T-cell (primary cell): ENCODE measurements around the gene TSKU. TPM values are rescaled to one million over a fixed set of nuclear protein-coding genes. Genes with fewer than 3 reads are reported as not detected.

ENCODE experiments used
- ATAC-seq, 4 experiments: fragments of 200-7000 bp in 3 of 4; fragments of 150-1000 bp in 1 of 4; cut with Tn5 transposase; replicated peaks in 1 of 4; 1 replicate in 3 of 4; 2 replicates in 1 of 4; pipeline ENCODE4 v1.10.0; 2021; ENCODE audit warnings: moderate library complexity in 3 of 4, mild to moderate bottlenecking in 2 of 4, moderate number of reproducible peaks in 1 of 4
- CTCF ChIA-PET, 2 donors: fragments of 300-600 bp; sonication (Branson Sonifier 250); formaldehyde crosslinking; loops; one replicate each; lab custom pipeline; 2022; ENCODE audit warnings: antibody characterized with exemption in 2 of 2; lab: Charles Lee
- POLR2A ChIA-PET, 2 donors: fragments of 300-600 bp; sonication (Branson Sonifier 250); formaldehyde crosslinking; loops; one replicate each; lab custom pipeline; 2022; ENCODE audit warnings: antibody characterized with exemption in 2 of 2; lab: Charles Lee
- DNase-seq, 35 experiments: peaks; one replicate each; pipeline versions ENCODE4 v3.0.0 to v3.0.0-alpha.2; 2013 to 2023
- H3K27ac ChIP-seq: one replicate; pipeline ENCODE4 v1.5.1; 2013; ENCODE audit warnings: low read length
- H3K27me3 ChIP-seq, 2 experiments: replicated peaks in 1 of 2; 1 replicate in 1 of 2; 2 replicates in 1 of 2; pipeline versions ENCODE4 v1.6.1 to v1.7.0; 2013; ENCODE audit warnings: low read length in 1 of 2, mixed read lengths in 1 of 2; ENCODE audit not compliant: control insufficient read depth in 2 of 2, insufficient read depth in 2 of 2; ENCODE audit errors: extremely low read depth in 1 of 2
- H3K36me3 ChIP-seq, 2 donors: 1 replicate in 1 of 2; 2 replicates in 1 of 2; pipeline versions ENCODE4 v1.6.1 to v1.7.0; 2013; ENCODE audit warnings: low read length in 1 of 2; ENCODE audit not compliant: control insufficient read depth in 2 of 2, insufficient read depth in 1 of 2; ENCODE audit errors: extremely low read depth in 1 of 2
- H3K4me1 ChIP-seq, 2 experiments: 1 replicate in 1 of 2; 2 replicates in 1 of 2; pipeline versions ENCODE4 v1.6.1 to v1.7.0; 2013; ENCODE audit warnings: low read length in 2 of 2, mixed read lengths in 1 of 2; ENCODE audit not compliant: insufficient read depth in 2 of 2, control insufficient read depth in 1 of 2; ENCODE audit errors: extremely low read depth in 1 of 2
- H3K4me3 ChIP-seq, 2 donors: 1 replicate in 1 of 2; 2 replicates in 1 of 2; pipeline versions ENCODE4 v1.5.1 to v1.7.0; 2013; ENCODE audit warnings: mild to moderate bottlenecking in 2 of 2, low read length in 1 of 2, moderate library complexity in 1 of 2; ENCODE audit not compliant: control insufficient read depth in 1 of 2; ENCODE audit errors: extremely low read depth in 1 of 2
- H3K9me3 ChIP-seq: 2 replicates; pipeline ENCODE4 v1.7.0; 2013
- H3K27ac Mint-ChIP-seq, 2 donors: one replicate each; pipeline ENCODE4 v1.8.0; 2020 to 2021; ENCODE audit warnings: mild to moderate bottlenecking in 2 of 2, mixed read lengths in 2 of 2
- H3K27me3 Mint-ChIP-seq, 2 donors: one replicate each; pipeline ENCODE4 v1.8.0; 2021 to 2022; ENCODE audit warnings: mixed read lengths in 2 of 2
- H3K36me3 Mint-ChIP-seq: one replicate; pipeline ENCODE4 v1.8.0; 2021; ENCODE audit warnings: mixed read lengths
- H3K4me1 Mint-ChIP-seq, 3 donors: one replicate each; pipeline ENCODE4 v1.8.0; 2020 to 2022; ENCODE audit warnings: mixed read lengths in 3 of 3, mild to moderate bottlenecking in 1 of 3
- H3K4me3 Mint-ChIP-seq, 3 donors: one replicate each; pipeline ENCODE4 v1.8.0; 2020 to 2022; ENCODE audit warnings: mild to moderate bottlenecking in 3 of 3, mixed read lengths in 3 of 3, moderate library complexity in 3 of 3
- H3K9me3 Mint-ChIP-seq, 3 donors: one replicate each; pipeline ENCODE4 v1.8.0; 2020 to 2022; ENCODE audit warnings: mixed read lengths in 3 of 3
- WGBS: methylation state at CpG from one replicate; pipeline ENCODE4 v1.1.5; 2013; ENCODE audit warnings: missing lambda C conversion rate; ENCODE audit not compliant: insufficient coverage; 5-methylcytosine and 5-hydroxymethylcytosine counted together
- total RNA-seq, 35 experiments: library from RNA in 6 of 35; stranded (reverse) in 6 of 35; fragments of 120-200 nt in 1 of 35; gene quantifications; one replicate each; pipeline versions ENCODE4 v1.2.1 to v1.2.4 and lab custom pipeline; 2013 to 2026

Gene TSKU
- total RNA-seq, 5 donors from 2014 or later (not counting 1 experiment from before 2014, with no cell fraction given): 0.23 to 0.47 (median 0.32) TPM; not detected in 2

GRCh38 chr11:76759092-76759491, 24.1 kb upstream of the TSKU start:
- Histone ChIP-seq H3K4me3 (no peak overlapping the region), H3K36me3 (no peaks in the 10 kb centered on the region), H3K27me3 (peaks cover 0 to 19% of the 10 kb centered on the region in 2 experiments), H3K9me3 (no peaks in the 10 kb centered on the region), H3K4me1 (no peaks in the 10 kb centered on the region), H3K27ac (no peak overlapping the region)
- Mint-ChIP-seq H3K36me3 (no peaks in the 10 kb centered on the region), H3K9me3 (no peaks in the 10 kb centered on the region), H3K27me3 (no peaks in the 10 kb centered on the region), H3K27ac (no peak overlapping the region), H3K4me1 (no peaks in the 10 kb centered on the region), H3K4me3 (no peak overlapping the region)
- no peak for DNase-seq
- POLR2A ChIA-PET: no interaction called here
- no peak for ATAC-seq
- CTCF ChIA-PET: no interaction called here

GRCh38 chr11:76759517-76759916, 23.6 kb upstream of the TSKU start:
- no peaks in the 10 kb centered on the region for H3K9me3 Mint-ChIP-seq
- no peaks in the 10 kb centered on the region for H3K36me3 Mint-ChIP-seq
- ChIA-PET POLR2A (no interaction called here), CTCF (no interaction called here)
- no peak overlapping the region for H3K4me3 ChIP-seq
- H3K9me3 ChIP-seq: no peaks in the 10 kb centered on the region
- no peak for DNase-seq
- peaks cover 0 to 19% of the 10 kb centered on the region in 2 experiments for H3K27me3 ChIP-seq
- no CpG with 5 or more reads among the region's 2 CpGs for WGBS
- no peaks in the 10 kb centered on the region for H3K36me3 ChIP-seq
- H3K27ac ChIP-seq: no peak overlapping the region
- no peaks in the 10 kb centered on the region for H3K4me1 ChIP-seq
- no peak overlapping the region for H3K27ac Mint-ChIP-seq
- no peaks in the 10 kb centered on the region for H3K4me1 Mint-ChIP-seq
- peaks cover 0 to 3% of the 10 kb centered on the region in 2 donors for H3K27me3 Mint-ChIP-seq
- ATAC-seq: no peak
- H3K4me3 Mint-ChIP-seq: no peak overlapping the region

- Histone ChIP-seq H3K27me3 (peaks cover 0 to 19% of the 10 kb centered on the region in 2 experiments), H3K9me3 (no peaks in the 10 kb centered on the region), H3K4me3 (no peak overlapping the region), H3K4me1 (no peaks in the 10 kb centered on the region), H3K36me3 (no peaks in the 10 kb centered on the region), H3K27ac (no peak overlapping the region)
- Mint-ChIP-seq H3K4me1 (no peaks in the 10 kb centered on the region), H3K27ac (no peak overlapping the region), H3K9me3 (no peaks in the 10 kb centered on the region), H3K4me3 (no peak overlapping the region), H3K27me3 (peaks cover 0 to 3% of the 10 kb centered on the region in 2 donors), H3K36me3 (no peaks in the 10 kb centered on the region)
- DNase-seq (no peak), ATAC-seq (no peak)
- CTCF ChIA-PET: no interaction called here
- WGBS: 60% methylated on average over 2 of the region's 4 CpGs
- POLR2A ChIA-PET: no interaction called here
Observed at GRCh38 chr11:76760236-76760635, 22.9 kb upstream of the TSKU start.

GRCh38 chr11:76761718-76762355, 21.3 kb upstream of the TSKU start:
- peaks cover 0 to 1% (median under 1%) of the 10 kb centered on the region in 3 donors for H3K4me1 Mint-ChIP-seq
- ATAC-seq (no peak), DNase-seq (no peak)
- ChIA-PET CTCF (interaction anchor here in 1 of 2 donors (0.6 kb wide), 1 partner anchor 928 kb away, joined by 11 read pairs; no protein-coding TSS in a partner anchor), POLR2A (no interaction called here)
- Histone ChIP-seq H3K9me3 (no peaks in the 10 kb centered on the region), H3K27ac (no peak overlapping the region), H3K4me3 (no peak overlapping the region), H3K27me3 (peaks cover 0 to 19% of the 10 kb centered on the region in 2 experiments), H3K4me1 (peaks cover 0 to 3% of the 10 kb centered on the region in 2 experiments), H3K36me3 (no peaks in the 10 kb centered on the region)
- H3K27me3 Mint-ChIP-seq: peaks cover 0 to 3% of the 10 kb centered on the region in 2 donors
- H3K36me3 Mint-ChIP-seq: no peaks in the 10 kb centered on the region
- no peak overlapping the region for H3K4me3 Mint-ChIP-seq
- WGBS: 100% methylated on average over 1 of the region's 2 CpGs
- no peaks in the 10 kb centered on the region for H3K9me3 Mint-ChIP-seq
- H3K27ac Mint-ChIP-seq: no peak overlapping the region

GRCh38 chr11:76762356-76762752, 20.8 kb upstream of the TSKU start:
- WGBS: 100% methylated on average over 1 of the region's 5 CpGs
- Mint-ChIP-seq H3K36me3 (no peaks in the 10 kb centered on the region), H3K4me3 (no peak overlapping the region), H3K27me3 (peaks cover 0 to 3% of the 10 kb centered on the region in 2 donors), H3K9me3 (no peaks in the 10 kb centered on the region), H3K27ac (no peak overlapping the region), H3K4me1 (peaks cover 5 to 6% (median 6%) of the 10 kb centered on the region in 3 donors)
- no peak overlapping the region for H3K27ac ChIP-seq
- ChIA-PET CTCF (no interaction called here), POLR2A (no interaction called here)
- H3K9me3 ChIP-seq: no peaks in the 10 kb centered on the region
- H3K4me3 ChIP-seq: no peak overlapping the region
- ATAC-seq (no peak), DNase-seq (no peak)
- H3K27me3 ChIP-seq: peaks cover 0 to 21% of the 10 kb centered on the region in 2 experiments
- no peaks in the 10 kb centered on the region for H3K36me3 ChIP-seq
- peaks cover 0 to 7% of the 10 kb centered on the region in 2 experiments for H3K4me1 ChIP-seq

- Histone ChIP-seq H3K4me1 (peaks cover 4 to 14% of the 10 kb centered on the region in 2 experiments), H3K4me3 (no peak overlapping the region), H3K27ac (no peak overlapping the region), H3K36me3 (no peaks in the 10 kb centered on the region), H3K27me3 (peaks cover 0 to 21% of the 10 kb centered on the region in 2 experiments), H3K9me3 (no peaks in the 10 kb centered on the region)
- no peaks in the 10 kb centered on the region for H3K9me3 Mint-ChIP-seq
- H3K27me3 Mint-ChIP-seq: peaks cover 0 to 3% of the 10 kb centered on the region in 2 donors
- H3K4me3 Mint-ChIP-seq: no peak overlapping the region
- 80% methylated on average over 3 of the region's 5 CpGs for WGBS
- CTCF ChIA-PET: no interaction called here
- no peaks in the 10 kb centered on the region for H3K36me3 Mint-ChIP-seq
- peaks cover 12 to 13% (median 12%) of the 10 kb centered on the region in 3 donors for H3K4me1 Mint-ChIP-seq
- DNase-seq (no peak), ATAC-seq (no peak)
- POLR2A ChIA-PET: no interaction called here
- no peak overlapping the region for H3K27ac Mint-ChIP-seq
Observed at GRCh38 chr11:76762867-76763572, 20.1 kb upstream of the TSKU start.
